HepG2 (cell line): ENCODE measurements around the gene LRRN1. TPM values are rescaled to one million over a fixed set of nuclear protein-coding genes. Genes with fewer than 3 reads are reported as not detected.

Experiments
- ATAC-seq: fragments of 200-7000 bp; cut with Tn5 transposase; 3 replicates; pipeline ENCODE4 v1.9.1; 2020; ENCODE audit warnings: mild to moderate bottlenecking, moderate library complexity
- BruUV-seq: library from RNA; stranded (reverse); fragments of 400-500 nt; replicated peaks from 2 replicates; lab custom pipeline; 2021; lab: Mats Ljungman, UMichigan
- CTCF ChIA-PET: fragments of 300-600 bp; formaldehyde crosslinking; extraction: SDS; loops from one replicate; lab custom pipeline; 2021; ENCODE audit warnings: low total read pairs, inconsistent platforms, low intra/inter-chr PET ratio; lab: Yijun Ruan, JAX
- POLR2A ChIA-PET: fragments of 350-600 bp; sonication (Branson Sonifier 250); formaldehyde crosslinking; loops from one replicate; lab custom pipeline; 2020; ENCODE audit warnings: antibody characterized with exemption, inconsistent platforms; lab: Yijun Ruan, JAX
- DNase-seq: peaks from one replicate; pipeline ENCODE4 v3.0.0-alpha.2; 2015; ENCODE audit warnings: low spot score
- FAIRE-seq: peaks from 3 replicates; lab custom pipeline; 2011; peaks lifted over from hg19 to GRCh38; lab: Jason Lieb, UNC
- H2AFZ ChIP-seq: one replicate; pipeline ENCODE4 v1.6.1; 2011; ENCODE audit warnings: low read length, inconsistent platforms
- H3K27ac ChIP-seq: fragments of 300-600 bp; 3 replicates; pipeline ENCODE4 v1.8.0; 2011; ENCODE audit warnings: mixed run types, mild to moderate bottlenecking, mixed read lengths, low read length, inconsistent platforms; ENCODE audit not compliant: insufficient read depth; ENCODE audit errors: extremely low read length
- H3K27me3 ChIP-seq, 2 experiments: fragments of 200-600 bp in 1 of 2; 2 replicates in 1 of 2; 3 replicates in 1 of 2; pipeline versions ENCODE4 v1.6.0 to v1.8.0; 2011; ENCODE audit warnings: low read length in 2 of 2, mild to moderate bottlenecking in 2 of 2, moderate library complexity in 2 of 2, inconsistent platforms in 1 of 2; ENCODE audit not compliant: insufficient read depth in 2 of 2, control insufficient read depth in 1 of 2
- H3K36me3 ChIP-seq, 2 experiments: fragments of 200-600 bp in 1 of 2; replicated peaks in 1 of 2; 2 replicates in 1 of 2; 3 replicates in 1 of 2; pipeline versions ENCODE4 v1.5.1 to v1.8.0; 2011; ENCODE audit warnings: low read length in 2 of 2, inconsistent platforms in 1 of 2; ENCODE audit not compliant: insufficient read depth in 2 of 2, control insufficient read depth in 1 of 2
- H3K4me1 ChIP-seq: 2 replicates; pipeline ENCODE4 v1.5.1; 2012; ENCODE audit warnings: low read length, inconsistent platforms; ENCODE audit not compliant: insufficient read depth
- H3K4me2 ChIP-seq: 2 replicates; pipeline ENCODE4 v1.6.0; 2011; ENCODE audit warnings: low read depth, low read length, inconsistent platforms
- H3K4me3 ChIP-seq, 3 experiments: fragments of 200-600 bp in 1 of 3; sonication (generic), shearing (Covaris generic) in 1 of 3; replicated peaks in 1 of 3; 2 replicates each; pipeline ENCODE4 v1.5.1; 2011 to 2016; ENCODE audit warnings: low read length in 3 of 3, inconsistent platforms in 2 of 3, low read depth in 2 of 3, mild to moderate bottlenecking in 2 of 3, control low read depth in 1 of 3, mixed read lengths in 1 of 3; ENCODE audit not compliant: insufficient read depth in 1 of 3
- H3K79me2 ChIP-seq: one replicate; pipeline ENCODE4 v1.6.1; 2011; ENCODE audit warnings: low read length, inconsistent platforms; ENCODE audit not compliant: insufficient read depth
- H3K9ac ChIP-seq: 2 replicates; pipeline ENCODE4 v1.6.0; 2011; ENCODE audit warnings: mild to moderate bottlenecking, low read depth, low read length, inconsistent platforms; ENCODE audit not compliant: insufficient read depth
- H3K9me3 ChIP-seq: 2 replicates; pipeline ENCODE4 v1.5.1; 2012; ENCODE audit warnings: mild to moderate bottlenecking, low read length
- H4K20me1 ChIP-seq: 2 replicates; pipeline ENCODE4 v1.6.0; 2011; ENCODE audit warnings: inconsistent platforms, mild to moderate bottlenecking, low read length, moderate library complexity; ENCODE audit not compliant: insufficient read depth
- EEA1 ChIP-seq: sonication (generic); formaldehyde crosslinking; IDR thresholded peaks from 2 replicates; pipeline ENCODE4 v1.5.1; 2020; ENCODE audit warnings: mild to moderate bottlenecking, missing genetic modification reagents, borderline replicate concordance
- GMEB2 ChIP-seq: IDR thresholded peaks from 2 replicates; pipeline ENCODE4 v1.6.1; 2016; ENCODE audit warnings: missing biosample characterization, missing genetic modification reagents, low read depth
- HDAC1 ChIP-seq: sonication (generic); formaldehyde crosslinking; IDR thresholded peaks from 2 replicates; pipeline ENCODE4 v1.5.1; 2020; ENCODE audit warnings: mild to moderate bottlenecking, missing genetic modification reagents
- HES4 ChIP-seq: sonication (generic); formaldehyde crosslinking; IDR thresholded peaks from 2 replicates; pipeline ENCODE4 v1.9.0; 2021; ENCODE audit warnings: mild to moderate bottlenecking, missing genetic modification reagents, borderline replicate concordance
- MATR3 ChIP-seq: sonication (generic); formaldehyde crosslinking; IDR thresholded peaks from 2 replicates; pipeline ENCODE4 v1.4.0; 2020; ENCODE audit warnings: missing genetic modification reagents
- MTF2 ChIP-seq: sonication (generic); formaldehyde crosslinking; IDR thresholded peaks from 2 replicates; pipeline ENCODE4 v1.5.0; 2020; ENCODE audit warnings: missing genetic modification reagents, borderline replicate concordance
- PAF1 ChIP-seq: IDR thresholded peaks from 2 replicates; pipeline ENCODE4 v1.6.1; 2016; ENCODE audit warnings: missing genetic modification reagents, missing compliant biosample characterization
- PRPF4 ChIP-seq: fragments of 200-400 bp; formaldehyde crosslinking; IDR thresholded peaks from 2 replicates; pipeline ENCODE4 v1.6.1; 2016; ENCODE audit warnings: low read length, low read depth; ENCODE audit not compliant: poor library complexity, severe bottlenecking
- SP4 ChIP-seq: sonication (generic); formaldehyde crosslinking; IDR thresholded peaks from 2 replicates; pipeline ENCODE4 v1.8.1; 2023; ENCODE audit warnings: mild to moderate bottlenecking, missing genetic modification reagents
- ZHX2 ChIP-seq, 2 experiments: sonication (generic) in 1 of 2; formaldehyde crosslinking in 1 of 2; IDR thresholded peaks; 2 replicates each; pipeline versions ENCODE4 v1.6.1 to v1.9.0; 2014 to 2022; ENCODE audit warnings: antibody characterized with exemption in 1 of 2, borderline replicate concordance in 1 of 2, inconsistent platforms in 1 of 2, low read depth in 1 of 2, missing genetic modification reagents in 1 of 2
- ZNF333 ChIP-seq: sonication (generic); formaldehyde crosslinking; IDR thresholded peaks from 2 replicates; pipeline ENCODE4 v1.4.0; 2020; ENCODE audit warnings: mild to moderate bottlenecking, missing genetic modification reagents, borderline replicate concordance
- ZNF556 ChIP-seq: sonication (generic); formaldehyde crosslinking; IDR thresholded peaks from 2 replicates; pipeline ENCODE4 v1.4.0; 2020; ENCODE audit warnings: mild to moderate bottlenecking, missing genetic modification reagents, borderline replicate concordance
- ZNF619 ChIP-seq: sonication (generic); formaldehyde crosslinking; IDR thresholded peaks from 2 replicates; pipeline ENCODE4 v1.4.0; 2020; ENCODE audit warnings: mild to moderate bottlenecking, missing genetic modification reagents
- ZNF691 ChIP-seq: sonication (generic); formaldehyde crosslinking; IDR thresholded peaks from 2 replicates; pipeline ENCODE4 v1.4.0; 2020; ENCODE audit warnings: missing genetic modification reagents, low read depth, mild to moderate bottlenecking, borderline replicate concordance
- ZSCAN22 ChIP-seq: sonication (generic); formaldehyde crosslinking; IDR thresholded peaks from 2 replicates; pipeline ENCODE4 v1.4.0; 2020; ENCODE audit warnings: mild to moderate bottlenecking, missing genetic modification reagents
- WGBS: methylation state at CpG from one replicate; pipeline ENCODE4 v1.1.6; 2017; ENCODE audit warnings: low lambda C conversion rate; 5-methylcytosine and 5-hydroxymethylcytosine counted together
- in situ Hi-C: cut with HindIII; loops from 2 replicates; pipeline ENCODE4 v1.10.0; 2017; ENCODE audit warnings: low pct_unique_long_range_greater_than_20kb; ENCODE audit not compliant: extremely low pct_ligation_motif_present
- intact Hi-C: fragments of 100-400 bp; cut with micrococcal nuclease; formaldehyde crosslinking; loops from one replicate; pipeline ENCODE4 v1.10.0; 2022; ENCODE audit not compliant: unreplicated experiment
- polyA plus RNA-seq, 8 experiments: library from polyadenylated mRNA; depleted of rRNA in 3 of 8; stranded (reverse) in 7 of 8; unstranded in 1 of 8; fragments of >200 nt; fragmentation: Illumina TruSeq in 4 of 8; extraction: Trizol in 4 of 8; gene quantifications; 2 replicates each; pipeline versions ENCODE4 v1.2.1 to v1.2.3, GENCODE V29; 2011 to 2016; ENCODE audit warnings: low read depth in 4 of 8, missing spikeins in 1 of 8, mixed read lengths in 1 of 8; ENCODE audit not compliant: insufficient read depth in 1 of 8
- total RNA-seq, 5 experiments: library from RNA; depleted of rRNA; stranded (reverse); fragments of >200 nt; fragmentation: Illumina TruSeq; extraction: Trizol; gene quantifications; 2 replicates each; pipeline ENCODE4 v1.2.3, GENCODE V29; 2016; ENCODE audit warnings: low read depth in 1 of 5

Gene LRRN1
- total and polyA plus RNA-seq, 2 of the 13 experiments (the other 11 are each of a cell fraction or from before 2014, with no cell fraction given) = not detected

GRCh38 chr3:3798631-3799113 is 559 bp upstream of the LRRN1 start (continued):
- no peak for TF ChIP-seq ZHX2 (IDR thresholded peaks at IDR 0.05; ENCODE audit: low read depth)
- TF ChIP-seq ZHX2 (CRISPR knock-in tag; IDR thresholded peaks at IDR 0.05; ENCODE audit: borderline replicate concordance) = no peak
- no peak for TF ChIP-seq HDAC1 (CRISPR knock-in tag)
- no peak for TF ChIP-seq EEA1 (CRISPR knock-in tag)

GRCh38 chr3:3800080-3800455 is 837 bp downstream of the LRRN1 start:
- no peak for FAIRE-seq
- H3K9me3 ChIP-seq = no peaks in the 10 kb centered on the region
- H3K36me3 ChIP-seq = no peaks in the 10 kb centered on the region
- no peak overlapping the region for H3K4me2 ChIP-seq
- no peaks in the 10 kb centered on the region for H4K20me1 ChIP-seq
- no peak overlapping the region for H3K4me3 ChIP-seq
- ATAC-seq = peak; percentile 44
- no peaks in the 10 kb centered on the region for H3K79me2 ChIP-seq
- POLR2A ChIA-PET = no interaction called here
- BruUV-seq = no TSS peak
- H3K9ac ChIP-seq = no peak overlapping the region
- peaks cover 4 to 35% of the 10 kb centered on the region in 2 experiments for H3K27me3 ChIP-seq
- H2AFZ ChIP-seq = no peak overlapping the region
- DNase-seq = no peak
- H3K27ac ChIP-seq = no peak overlapping the region
- 26% methylated on average over 19 of the region's 19 CpGs for WGBS
- intact Hi-C loops (no loop called here), in situ Hi-C loops (no loop called here)
- CTCF ChIA-PET = no interaction called here
- no peaks in the 10 kb centered on the region for H3K4me1 ChIP-seq
- TF ChIP-seq ZNF333 (no peak), HES4 (CRISPR knock-in tag) (no peak), GMEB2 (CRISPR knock-in tag) (no peak), SP4 (CRISPR knock-in tag) (no peak), MATR3 (no peak), ZSCAN22 (CRISPR knock-in tag) (no peak), MTF2 (no peak), PRPF4 (no peak), ZNF619 (CRISPR knock-in tag) (no peak), ZNF556 (CRISPR knock-in tag) (no peak), PAF1 (CRISPR knock-in tag) (no peak), ZNF691 (CRISPR knock-in tag) (no peak)
